Epithelial cell of prostate (primary cell): ENCODE results near the gene CCDC3.
"Not testable (repeated sequence)": the region's sequence is repeated elsewhere in the genome, so short reads cannot be mapped to it uniquely, and the experiment has no call there.

Source experiments
- DNase-seq: peaks from one replicate; pipeline ENCODE4 v3.0.0-alpha.2; 2011; ENCODE audit warnings: low read depth, low spot score
- H3K27ac ChIP-seq: fragments of 450-650 bp; 2 replicates; pipeline ENCODE4 v1.5.1; 2017; ENCODE audit warnings: mild to moderate bottlenecking

CCDC3 gene

DNA sequence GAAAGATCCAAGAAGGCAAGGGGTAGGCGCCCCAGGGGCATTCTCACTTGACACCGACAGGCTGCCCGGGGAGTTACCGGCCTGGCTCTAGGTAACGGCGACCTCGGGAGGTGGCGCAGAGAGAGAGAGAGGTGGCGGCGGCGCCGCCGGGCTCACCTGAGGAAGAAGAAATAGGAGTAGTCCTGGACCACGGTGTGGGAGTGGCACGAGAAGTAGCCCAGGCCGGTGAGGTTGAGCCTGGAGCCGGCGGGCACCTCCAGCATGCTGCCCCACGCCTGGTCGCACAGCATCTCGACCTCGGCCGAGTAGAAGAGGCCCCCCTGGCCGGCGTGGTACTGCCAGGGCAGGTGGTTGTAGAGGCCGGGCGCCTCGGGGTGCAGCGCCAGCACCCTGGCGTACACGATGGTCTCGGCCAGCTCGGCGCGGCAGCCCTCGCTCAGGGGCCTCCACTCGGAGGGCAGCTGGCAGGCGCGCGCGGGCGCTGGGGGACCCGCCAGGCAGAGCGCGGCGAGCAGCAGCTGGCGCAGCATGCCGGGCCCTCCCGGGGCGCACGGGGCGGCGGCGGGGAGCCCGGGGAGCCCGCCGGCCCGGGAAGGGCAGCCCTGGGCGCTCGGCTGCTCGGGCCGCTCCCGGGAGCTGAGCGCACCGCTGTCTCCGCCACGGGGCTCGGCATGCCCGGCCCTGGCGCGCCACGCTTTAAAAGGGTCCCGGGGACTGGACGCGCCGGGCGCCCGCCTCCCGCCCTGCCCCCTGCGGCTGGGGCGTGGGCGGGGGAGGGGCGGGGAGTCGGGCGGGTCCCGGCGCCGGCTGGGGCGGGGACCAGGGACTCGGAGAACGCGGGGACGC, at the start of gene CCDC3:
Gene CCDC3, minus strand, starts transcription at position 673 of the 846 bp plus-strand sequence. Its CDS starts 143 bp downstream, at position 530.
- no peak for DNase-seq
- H3K27ac ChIP-seq: no peak within 1 kb of the TSS

DNA sequence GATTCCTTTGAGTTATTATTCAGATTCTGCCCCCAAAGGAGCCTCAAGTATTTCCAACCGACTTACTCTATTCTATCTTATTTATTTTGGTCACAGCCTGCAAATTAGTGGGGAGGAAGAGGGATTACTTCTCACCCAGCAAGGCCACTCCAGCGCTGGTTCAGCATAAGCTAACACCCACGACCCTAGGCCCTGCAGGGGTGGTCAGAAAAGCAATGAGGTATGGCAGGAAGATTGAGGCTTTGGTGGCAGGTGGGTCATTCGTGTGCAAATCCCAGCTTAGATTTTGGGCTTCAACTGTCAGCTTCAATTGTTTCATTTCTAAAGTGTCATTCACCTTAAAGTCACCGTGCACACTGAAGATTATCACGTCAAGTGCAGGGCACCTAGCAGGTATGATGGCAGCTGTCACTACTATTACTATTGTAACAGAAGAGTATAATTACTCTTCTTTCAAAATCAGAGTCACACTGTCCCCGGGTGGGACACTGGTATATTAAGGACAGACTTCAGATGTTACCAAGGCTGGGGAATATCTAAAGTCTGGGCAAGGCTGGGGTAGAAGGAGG, 49.7 kb upstream of the CCDC3 start:
- H3K27ac ChIP-seq: no peak overlapping the region
- DNase-seq: no peak

DNA sequence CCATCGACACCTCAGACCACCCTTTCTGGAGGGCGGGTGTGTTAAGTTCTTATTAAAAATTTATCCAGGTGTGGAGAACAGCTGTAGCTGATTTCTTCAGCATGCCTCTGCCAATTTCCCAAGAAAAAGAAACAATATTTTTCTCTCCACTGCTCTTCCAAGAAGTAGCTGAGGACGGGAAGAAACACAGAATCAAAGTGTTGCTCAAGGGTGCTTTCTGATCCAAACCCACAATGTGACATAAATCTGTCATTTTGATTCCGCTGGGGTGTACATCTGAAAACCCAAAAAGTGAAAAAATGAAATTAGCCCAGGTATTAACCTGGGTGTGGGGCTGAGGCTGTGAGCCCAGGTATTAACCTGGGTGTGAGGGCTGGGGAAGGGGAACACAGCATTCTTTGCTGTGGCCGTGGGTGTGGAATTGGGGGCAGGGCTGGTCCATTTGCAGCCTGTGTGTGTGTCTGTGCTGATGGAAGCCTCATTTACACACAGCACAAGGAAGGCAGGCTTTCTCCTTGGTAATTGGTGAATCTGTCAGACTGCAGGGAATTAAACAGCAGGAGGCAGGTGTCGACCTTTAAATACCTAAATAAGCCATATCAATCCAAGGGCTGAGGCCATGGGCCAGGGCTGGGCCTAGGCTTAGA, 48.4 kb upstream of the CCDC3 start:
- no peak for DNase-seq
- no peak overlapping the region for H3K27ac ChIP-seq

DNA sequence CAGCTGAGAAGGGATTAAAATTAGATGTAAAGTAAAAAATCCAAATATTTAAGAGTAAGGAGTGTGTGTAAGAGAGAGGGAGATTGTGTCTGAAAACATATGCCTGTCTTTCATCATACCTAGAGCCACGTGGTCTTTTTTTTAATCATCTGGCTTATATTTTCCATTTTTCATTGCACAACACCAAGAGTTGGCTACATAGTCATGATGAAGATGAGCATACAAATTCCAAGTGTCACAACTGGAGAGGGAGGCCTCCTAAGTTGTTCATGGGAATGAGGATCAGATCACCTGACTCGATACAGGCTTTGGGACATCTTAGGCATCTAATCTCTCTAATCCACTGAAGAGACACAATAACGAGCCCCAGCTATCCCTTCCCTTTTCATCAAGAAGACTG, 47.2 kb upstream of the CCDC3 start:
- no peak overlapping the region for H3K27ac ChIP-seq
- DNase-seq: no peak

DNA sequence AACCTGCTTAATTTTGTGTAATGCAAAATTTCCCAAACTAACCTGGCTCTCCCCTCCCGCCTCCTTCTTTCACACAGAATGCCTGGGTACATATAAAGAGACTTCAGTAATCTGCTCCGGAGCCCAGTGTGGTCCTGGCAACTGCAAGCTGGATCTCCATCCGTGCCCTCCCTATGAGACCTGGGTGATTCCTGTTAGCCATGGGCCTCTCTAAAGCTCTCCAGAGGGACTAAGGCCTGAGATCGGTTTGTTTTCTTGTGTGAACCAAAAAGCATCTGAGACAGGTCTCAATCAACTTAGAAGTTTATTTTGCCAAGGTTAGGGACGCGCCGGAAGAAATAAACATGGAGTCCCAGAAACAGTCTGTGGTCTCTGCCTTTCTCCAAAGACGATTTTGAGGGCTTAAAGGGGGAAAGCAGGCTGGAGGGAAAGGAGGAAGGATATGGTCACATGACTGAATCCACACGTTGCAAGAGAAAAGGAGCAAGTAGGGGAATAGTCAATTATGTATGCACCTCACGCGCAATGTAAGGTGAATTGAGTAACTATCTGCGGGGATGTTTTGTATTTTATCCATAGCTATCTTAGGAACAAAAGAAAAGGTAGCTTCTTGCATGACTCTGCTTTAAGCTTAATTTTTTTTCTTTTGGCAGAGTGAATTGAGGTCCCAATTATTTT, 46.2 kb upstream of the CCDC3 start:
- no peak overlapping the region for H3K27ac ChIP-seq
- no peak for DNase-seq

DNA sequence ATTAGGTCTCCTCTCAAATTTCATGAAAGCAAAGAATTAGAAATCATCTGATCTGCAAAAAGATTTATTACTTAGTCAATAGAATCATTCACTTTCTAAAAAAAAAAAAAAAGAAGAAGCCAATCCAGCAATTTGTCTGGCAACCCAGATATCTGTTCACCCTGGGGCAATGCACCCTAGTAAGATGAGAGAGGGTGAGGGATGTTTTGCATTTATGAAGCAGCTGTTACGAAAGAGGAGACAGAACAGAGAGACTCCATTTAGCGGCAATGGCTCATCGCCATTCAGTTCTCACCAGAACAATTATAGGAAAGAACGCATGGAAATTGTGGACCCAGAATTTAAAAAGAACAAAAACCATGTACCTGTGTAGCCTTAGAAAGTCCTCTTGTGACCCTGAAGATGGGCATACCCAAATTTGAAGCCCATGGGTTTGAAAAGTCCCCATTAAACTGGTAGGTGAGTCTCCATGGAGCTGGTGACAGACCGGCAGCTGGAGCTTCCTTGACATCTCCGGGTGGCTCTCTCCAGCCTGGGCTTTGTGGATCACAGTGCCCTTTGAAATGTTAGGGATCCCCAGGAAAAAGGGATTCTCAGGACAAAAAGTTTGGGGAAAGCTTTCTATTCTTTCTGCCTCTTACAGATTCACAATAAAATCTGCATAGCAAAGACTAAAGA, 45.5 kb upstream of the CCDC3 start:
- DNase-seq: no peak

DNA sequence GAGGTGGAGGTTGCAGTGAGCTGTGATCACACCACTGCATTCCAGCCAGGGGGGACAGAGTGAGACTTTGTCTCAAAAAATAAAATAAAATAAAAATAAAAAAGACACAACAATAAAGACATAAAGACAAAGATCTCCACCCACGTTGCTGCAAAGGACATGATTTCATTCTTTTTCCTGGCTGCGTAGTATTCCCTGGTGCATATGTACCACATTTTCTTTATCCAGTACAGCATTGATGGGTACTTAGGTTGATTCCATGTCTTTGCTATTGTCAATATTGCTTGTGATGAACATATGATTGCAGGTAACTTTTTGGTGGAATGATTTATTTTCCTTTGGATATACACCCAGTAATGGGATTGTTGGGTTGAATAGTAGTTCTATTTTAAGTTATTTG, 42.0 kb upstream of the CCDC3 start:
- H3K27ac ChIP-seq: no peak overlapping the region
- DNase-seq: no peak

More for the DNA sequence above, 45.5 kb upstream of the CCDC3 start:
- no peak overlapping the region for H3K27ac ChIP-seq

DNA sequence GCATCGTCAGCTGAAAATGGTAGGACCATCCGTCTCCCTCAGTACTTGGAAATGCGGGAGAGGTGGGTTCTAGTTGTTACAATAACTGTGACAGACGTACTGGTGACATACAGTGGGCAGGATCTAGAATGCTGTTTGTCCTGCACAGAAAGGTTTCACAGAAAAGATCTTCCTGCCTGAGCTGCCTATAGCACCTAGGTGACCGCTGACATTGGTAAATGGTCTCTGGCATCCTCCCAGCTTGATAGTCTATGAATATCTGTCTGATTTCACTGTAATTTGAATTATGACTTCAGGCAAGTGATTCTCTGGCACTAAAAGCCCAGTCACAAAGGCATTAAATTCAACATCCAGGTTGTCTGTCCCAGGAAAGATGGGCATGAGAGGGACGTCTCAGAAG, 38.2 kb upstream of the CCDC3 start:
- no peak overlapping the region for H3K27ac ChIP-seq
- DNase-seq: no peak

DNA sequence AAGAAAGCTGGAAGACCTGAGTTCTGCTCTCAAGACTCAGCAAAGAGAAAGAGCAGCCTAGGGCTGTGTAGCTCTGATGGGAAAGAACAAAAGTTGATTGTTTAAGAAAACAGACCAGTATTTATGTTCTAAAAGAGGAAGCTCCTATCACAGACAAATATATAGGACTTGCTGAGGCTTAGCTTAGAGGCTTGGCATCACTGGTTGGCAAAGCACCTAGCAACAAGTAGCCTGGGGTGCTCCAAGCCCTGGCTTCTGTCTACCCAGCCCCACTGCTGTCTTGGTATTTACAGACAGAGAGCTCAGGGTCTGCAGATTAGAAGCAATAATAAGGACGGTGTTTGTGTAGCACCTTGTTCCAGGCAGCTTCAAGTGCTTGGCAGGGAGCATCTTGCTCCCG, 36.9 kb upstream of the CCDC3 start:
- H3K27ac ChIP-seq: no peak overlapping the region
- DNase-seq: no peak

DNA sequence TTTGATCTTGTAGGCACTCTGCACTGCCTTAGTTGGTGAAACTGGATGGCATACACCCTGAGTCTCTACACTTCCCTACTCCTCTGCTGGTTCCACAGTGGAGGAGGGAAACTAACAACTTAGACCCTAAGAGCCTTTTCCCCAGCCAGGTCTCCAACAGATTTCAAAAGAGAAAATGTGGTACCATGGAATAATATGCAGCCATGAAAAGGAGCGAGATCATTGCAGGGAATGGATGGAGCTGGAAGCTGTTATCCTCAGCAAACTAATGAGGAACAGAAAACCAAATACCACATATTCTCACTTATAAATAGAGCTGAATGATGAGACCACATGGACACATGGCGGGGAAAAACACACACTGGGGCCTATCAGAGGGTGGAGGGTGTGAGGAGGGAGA, 36.3 kb upstream of the CCDC3 start:
- DNase-seq: no peak
- no peak overlapping the region for H3K27ac ChIP-seq

DNA sequence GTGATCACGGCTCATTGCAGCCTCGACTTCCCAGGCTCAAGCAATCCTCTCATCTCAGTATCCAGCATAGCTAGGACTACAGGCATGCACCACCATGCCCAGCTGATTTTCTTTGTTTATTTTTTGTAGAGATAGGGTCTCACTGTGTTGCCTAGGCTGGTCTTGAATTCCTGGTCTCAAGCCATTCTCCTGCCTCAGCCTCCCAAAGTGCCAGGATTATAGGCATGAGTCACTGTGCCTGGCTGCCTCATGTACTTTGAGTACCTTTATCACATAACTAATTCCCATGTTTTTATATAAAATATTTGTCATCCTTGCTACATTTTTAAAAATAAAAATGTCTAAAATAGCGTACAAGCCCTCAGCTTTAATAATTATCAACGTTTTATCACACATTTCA, 35.3 kb upstream of the CCDC3 start:
- no peak for DNase-seq
- no peak overlapping the region for H3K27ac ChIP-seq

DNA sequence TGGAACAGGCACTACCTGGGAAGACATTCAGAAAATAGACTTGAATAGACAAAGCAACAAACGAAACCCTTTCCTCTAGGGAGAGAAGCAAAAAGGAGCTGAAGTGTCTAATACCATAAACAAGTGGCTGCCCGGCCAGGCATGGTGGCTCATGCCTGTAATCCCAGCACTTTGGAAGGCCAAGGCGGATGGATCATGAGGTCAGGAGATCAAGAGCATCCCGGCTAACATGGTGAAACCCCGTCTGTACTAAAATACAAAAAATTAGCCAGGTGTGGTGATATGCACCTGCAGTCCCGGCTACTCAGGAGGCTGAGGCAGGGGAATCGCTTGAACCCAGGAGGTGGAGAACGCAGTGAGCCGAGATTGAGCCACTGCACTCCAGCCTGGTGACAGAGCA, 34.2 kb upstream of the CCDC3 start:
- not testable (repeated sequence) for H3K27ac ChIP-seq, DNase-seq

DNA sequence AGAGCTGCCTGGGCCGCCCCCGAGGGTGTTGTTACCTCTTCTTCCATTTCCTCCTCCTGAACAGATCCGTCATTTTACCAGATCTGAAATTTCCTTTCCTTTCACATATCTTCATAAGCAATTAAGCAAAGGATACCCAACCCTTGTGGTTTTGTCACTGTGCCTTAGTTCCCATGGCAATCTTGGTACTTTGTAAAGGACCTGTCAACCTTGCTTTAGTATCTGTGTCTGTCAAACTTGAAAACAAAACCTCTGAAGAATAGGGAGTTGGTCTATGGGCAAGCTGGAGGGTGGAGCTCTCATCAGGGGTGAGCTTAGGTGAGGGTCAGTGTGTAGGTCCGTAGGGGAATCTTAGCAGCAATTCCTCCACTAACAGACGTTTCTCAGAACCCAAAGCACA, 25.4 kb upstream of the CCDC3 start:
- no peak for DNase-seq
- H3K27ac ChIP-seq: no peak overlapping the region

DNA sequence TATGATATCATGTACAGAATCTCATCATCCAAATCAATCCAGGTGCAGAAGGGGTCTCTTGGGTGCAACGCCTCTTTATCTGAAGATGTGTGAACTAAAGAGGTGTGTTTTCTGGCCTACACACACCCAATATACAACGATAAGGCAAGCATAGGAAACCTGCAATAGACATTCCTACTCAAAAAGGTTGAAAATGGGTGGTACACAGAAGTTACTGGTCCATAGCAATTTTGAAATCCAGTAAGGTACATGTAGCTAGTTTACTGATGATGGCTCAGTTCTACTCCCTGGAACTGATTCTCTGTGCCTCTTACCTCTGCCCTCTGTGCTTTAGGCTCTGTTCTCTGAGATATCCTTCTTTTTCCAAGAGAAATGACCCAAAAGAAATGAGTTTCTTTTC, 22.2 kb upstream of the CCDC3 start:
- DNase-seq: no peak
- H3K27ac ChIP-seq: no peak overlapping the region

DNA sequence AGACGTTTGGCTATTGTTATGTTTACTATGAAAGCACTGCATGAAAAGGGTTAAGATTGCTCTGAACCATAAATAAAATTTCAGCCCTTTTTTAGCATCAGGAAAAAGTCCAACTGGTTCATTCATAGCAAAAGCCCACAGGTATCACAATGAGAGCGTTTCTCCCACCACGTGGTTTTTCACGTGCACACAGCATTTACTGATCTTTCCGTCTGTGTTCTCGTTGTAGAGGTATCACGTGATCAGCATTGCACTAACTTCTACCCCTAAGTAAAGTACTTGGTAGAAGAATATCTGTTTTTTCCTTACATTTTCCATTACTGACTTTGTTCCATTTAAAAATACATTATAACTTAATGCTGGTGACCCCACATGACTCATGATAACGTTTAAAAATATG, 17.8 kb upstream of the CCDC3 start:
- DNase-seq: no peak
- no peak overlapping the region for H3K27ac ChIP-seq

DNA sequence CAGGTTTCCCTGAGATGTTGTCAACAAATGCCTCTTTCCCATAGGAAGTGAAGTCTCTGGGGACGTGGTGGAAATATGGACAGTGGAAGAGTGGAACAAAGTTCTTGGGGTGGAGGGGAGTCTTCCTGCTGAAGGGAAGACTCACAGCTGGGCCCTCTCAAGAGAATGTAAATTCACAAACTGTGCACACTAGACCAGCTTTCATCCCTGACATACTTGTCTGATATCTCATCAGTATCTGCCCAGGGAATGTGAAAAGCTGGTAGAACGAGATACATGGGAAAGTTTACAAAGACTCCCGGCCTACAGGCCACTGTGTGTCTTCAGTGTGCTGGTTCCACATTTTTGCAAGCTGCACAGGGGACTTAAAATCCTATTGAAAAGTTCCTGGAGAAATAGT, 16.7 kb upstream of the CCDC3 start:
- no peak overlapping the region for H3K27ac ChIP-seq
- DNase-seq: no peak

DNA sequence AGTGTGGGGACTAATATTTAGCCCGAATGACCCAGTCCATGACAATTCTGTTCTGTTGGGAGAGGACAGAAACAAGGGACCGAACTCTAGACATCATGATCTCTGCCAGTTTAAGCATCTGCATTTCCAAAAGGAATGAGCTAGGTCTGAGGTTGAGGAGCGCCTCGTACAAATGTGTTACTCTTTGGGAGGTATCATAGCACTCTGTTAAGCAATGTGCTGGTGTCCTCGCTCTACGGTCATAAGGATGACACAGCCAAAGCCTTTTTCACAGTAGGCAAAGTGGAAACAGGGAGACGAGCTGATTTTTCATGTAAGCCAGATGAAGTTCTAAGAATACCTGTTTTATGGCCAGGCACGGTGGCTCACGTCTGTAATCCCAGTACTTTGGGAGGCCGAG, 15.4 kb upstream of the CCDC3 start:
- no peak for DNase-seq
- no peak overlapping the region for H3K27ac ChIP-seq

DNA sequence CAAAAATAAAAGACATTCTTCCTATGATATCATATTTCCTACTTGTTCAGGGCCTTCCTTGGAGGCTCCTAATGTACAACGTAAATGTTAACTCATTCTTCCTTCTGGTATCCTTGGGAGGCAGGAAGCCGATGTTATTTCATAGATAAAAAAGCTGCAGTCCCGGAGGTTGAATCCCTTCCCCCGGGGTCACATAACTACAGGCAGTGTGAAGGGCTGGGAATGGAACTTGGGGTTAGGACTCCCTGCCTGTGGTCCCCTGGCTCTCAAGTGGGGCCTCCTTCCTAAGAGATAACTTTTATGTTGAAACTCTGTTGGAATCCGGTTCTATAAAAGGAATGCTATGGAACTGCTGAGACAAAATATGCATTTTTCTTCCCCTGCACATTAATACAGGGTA, 14.9 kb upstream of the CCDC3 start:
- no peak for DNase-seq
- no peak overlapping the region for H3K27ac ChIP-seq

DNA sequence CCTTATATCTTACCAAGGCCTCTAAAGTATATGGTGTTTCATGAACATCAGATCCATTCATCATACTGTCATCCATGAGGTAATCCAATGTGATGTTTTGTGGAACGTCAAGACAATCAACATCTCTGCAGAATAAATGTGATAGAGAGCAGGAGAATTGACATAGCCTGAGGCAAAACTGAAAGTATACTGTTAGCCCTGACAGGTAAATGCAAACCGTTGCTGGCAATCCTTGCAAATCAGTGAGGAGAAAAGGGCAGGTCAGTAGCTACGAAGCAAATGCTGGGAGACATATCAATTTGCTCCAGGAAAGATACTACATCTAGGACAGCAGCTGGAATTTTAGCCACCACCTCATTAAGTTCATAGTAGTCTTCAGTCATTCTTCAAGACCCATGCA, 4.5 kb upstream of the CCDC3 start:
- no peak overlapping the region for H3K27ac ChIP-seq
- DNase-seq: no peak

DNA sequence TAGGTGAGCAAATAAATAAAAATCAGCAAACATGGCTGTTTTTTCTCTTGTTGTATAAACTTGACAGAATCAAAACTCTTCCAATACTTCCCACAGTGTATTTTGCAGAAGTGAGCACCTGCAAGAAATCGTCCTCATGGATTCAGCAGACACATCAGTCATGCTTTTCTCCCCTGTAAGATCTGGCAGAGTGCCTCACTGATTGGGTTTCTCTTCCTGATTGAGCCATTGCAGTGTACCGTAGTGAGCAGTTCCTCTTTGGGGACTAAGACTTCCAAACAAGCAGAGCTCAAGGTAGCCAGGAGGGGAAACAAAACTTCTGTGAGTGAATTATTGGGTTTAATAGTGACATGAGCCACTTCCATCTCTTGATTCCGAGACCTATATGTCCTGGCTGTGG, 2.2 kb upstream of the CCDC3 start:
- H3K27ac ChIP-seq: no peak overlapping the region
- no peak for DNase-seq

DNA sequence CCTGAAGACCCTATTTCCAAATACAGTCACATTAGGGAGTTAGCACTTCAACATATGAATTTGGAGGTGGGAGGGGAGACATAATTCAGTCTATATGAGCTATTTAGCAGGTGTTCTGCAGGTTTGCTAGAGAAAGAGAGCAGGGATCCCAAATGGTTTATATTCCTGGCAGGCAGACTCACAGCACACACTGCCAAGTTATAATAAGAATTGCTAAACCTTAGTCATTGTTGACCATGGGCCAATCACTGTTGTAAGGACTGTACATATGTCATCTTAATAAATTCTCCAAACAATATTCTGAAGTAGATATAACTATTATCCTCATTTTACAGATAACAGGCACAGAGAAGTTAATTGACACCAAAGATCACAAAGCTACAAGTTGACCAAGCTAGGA, 1.5 kb upstream of the CCDC3 start:
- no peak overlapping the region for H3K27ac ChIP-seq
- DNase-seq: no peak
